Panc1 (cell line): ENCODE data around the gene SLC11A1. TPM values are rescaled to one million over a fixed set of nuclear protein-coding genes. Genes with fewer than 3 reads are reported as not detected.

ENCODE experiments used
- ATAC-seq: fragments of 200-7000 bp; cut with Tn5 transposase; 2 replicates; pipeline ENCODE4 v1.9.1; 2020; ENCODE audit warnings: mild to moderate bottlenecking, moderate library complexity
- BruUV-seq: library from RNA; stranded (reverse); fragments of 400-500 nt; replicated peaks from 2 replicates; lab custom pipeline; 2021; lab: Mats Ljungman, UMichigan
- CTCF ChIA-PET: fragments of 300-600 bp; sonication (Branson Sonifier 250); formaldehyde crosslinking; loops from one replicate; lab custom pipeline; 2022; ENCODE audit warnings: antibody characterized with exemption; lab: Charles Lee
- POLR2A ChIA-PET: fragments of 300-600 bp; sonication (Branson Sonifier 250); formaldehyde crosslinking; loops from one replicate; lab custom pipeline; 2022; ENCODE audit warnings: antibody characterized with exemption; lab: Charles Lee
- DNase-seq: peaks from one replicate; pipeline ENCODE4 v3.0.0-alpha.2; 2010; ENCODE audit warnings: low read depth, low spot score
- H3K27ac ChIP-seq: 2 replicates; pipeline ENCODE4 v1.5.1; 2011; ENCODE audit warnings: mild to moderate bottlenecking, low read length, inconsistent platforms
- H3K27me3 ChIP-seq: fragments of 200-500 bp; sonication (Bioruptor generic); 2 replicates; pipeline ENCODE4 v1.6.0; 2014; ENCODE audit warnings: low read length, inconsistent platforms; ENCODE audit not compliant: control insufficient read depth, insufficient read depth
- H3K36me3 ChIP-seq: fragments of 200-500 bp; sonication (Bioruptor generic); 2 replicates; pipeline ENCODE4 v1.5.1; 2014; ENCODE audit warnings: inconsistent platforms, mild to moderate bottlenecking, low read length, moderate library complexity; ENCODE audit not compliant: control insufficient read depth, insufficient read depth
- H3K4me1 ChIP-seq: 2 replicates; pipeline ENCODE4 v1.5.1; 2011; ENCODE audit warnings: inconsistent platforms, mild to moderate bottlenecking, low read length, moderate library complexity; ENCODE audit not compliant: control insufficient read depth, insufficient read depth
- H3K4me3 ChIP-seq, 2 experiments: 2 replicates each; pipeline ENCODE4 v1.5.1; 2011 to 2012; ENCODE audit warnings: low read depth in 2 of 2, low read length in 2 of 2, mild to moderate bottlenecking in 2 of 2, inconsistent platforms in 1 of 2, moderate library complexity in 1 of 2
- H3K9me3 ChIP-seq: fragments of 200-500 bp; sonication (Bioruptor generic); 2 replicates; pipeline ENCODE4 v1.5.1; 2014; ENCODE audit warnings: low read depth, mild to moderate bottlenecking, inconsistent platforms, low read length, moderate library complexity; ENCODE audit not compliant: control insufficient read depth, insufficient read depth
- CTCF ChIP-seq: fragments of 450-650 bp; IDR thresholded peaks from 2 replicates; pipeline ENCODE4 v1.5.1; 2017; ENCODE audit warnings: mild to moderate bottlenecking
- POLR2AphosphoS5 ChIP-seq: IDR thresholded peaks from 2 replicates; pipeline ENCODE4 v1.6.1; 2012; ENCODE audit warnings: mild to moderate bottlenecking, low read depth, low read length, moderate library complexity
- REST ChIP-seq, 2 experiments: IDR thresholded peaks; 2 replicates each; pipeline ENCODE4 v1.6.1; 2011 to 2012; ENCODE audit warnings: low read depth in 2 of 2, control low read depth in 1 of 2, low read length in 1 of 2, mild to moderate bottlenecking in 1 of 2, moderate library complexity in 1 of 2; ENCODE audit not compliant: insufficient read depth in 1 of 2
- SIN3A ChIP-seq: IDR thresholded peaks from 2 replicates; pipeline ENCODE4 v1.6.1; 2012; ENCODE audit warnings: low read depth, mild to moderate bottlenecking, low read length, moderate library complexity, borderline replicate concordance; ENCODE audit not compliant: insufficient read depth
- TCF7L2 ChIP-seq: IDR thresholded peaks from 2 replicates; pipeline ENCODE4 v1.6.1; 2011; ENCODE audit warnings: mild to moderate bottlenecking, low read depth, low read length, inconsistent platforms
- in situ Hi-C: cut with HindIII; loops from 2 replicates; pipeline ENCODE4 v1.10.0; 2016; ENCODE audit warnings: low sequenced_read_pairs, low pct_unique_long_range_greater_than_20kb
- intact Hi-C: fragments of 100-400 bp; cut with micrococcal nuclease; formaldehyde crosslinking; loops from one replicate; pipeline ENCODE4 v1.10.0; 2022; ENCODE audit not compliant: unreplicated experiment
- total RNA-seq: library from RNA; stranded (reverse); gene quantifications from one replicate; pipeline ENCODE4 v1.2.1, GENCODE V29; 2021; ENCODE audit not compliant: unreplicated experiment

Gene SLC11A1
- total RNA-seq, 1 experiment from 2014 or later, result 0.31 TPM

- in situ Hi-C loops (no loop called here), intact Hi-C loops (no loop called here)
- Histone ChIP-seq H3K27ac (peak overlapping the region; percentile 76), H3K27me3 (no peaks in the 10 kb centered on the region), H3K4me1 (peaks cover 60% of the 10 kb centered on the region), H3K36me3 (no peaks in the 10 kb centered on the region; the same call in none of the 2 replicates), H3K4me3 (peak overlapping the region; percentile 76 to 78), H3K9me3 (no peaks in the 10 kb centered on the region)
- ChIA-PET CTCF (interaction anchor here (0.6 kb wide), 1 partner anchor 68 kb away, joined by 11 read pairs; no protein-coding TSS in a partner anchor), POLR2A (no interaction called here)
- no TSS peak for BruUV-seq
- ATAC-seq (no peak), DNase-seq (no peak)
- TF ChIP-seq POLR2AphosphoS5, result no peak
- TF ChIP-seq TCF7L2, result no peak
- no peak for TF ChIP-seq REST (IDR thresholded peaks at IDR 0.05; ENCODE audit: insufficient read depth in 1 of 2, low read depth in 2 of 2, low read length in 1 of 2)
- no peak for TF ChIP-seq SIN3A
- TF ChIP-seq CTCF, result no peak
Measured at GRCh38 chr2:218401890-218402289, 19.8 kb downstream of the SLC11A1 start.

- CTCF ChIA-PET, result no interaction called here
- DNase-seq (no peak), ATAC-seq (no peak)
- TF ChIP-seq POLR2AphosphoS5, result no peak
- no peak for TF ChIP-seq CTCF
- no peak for TF ChIP-seq TCF7L2
- TF ChIP-seq SIN3A, result no peak
- no peak for TF ChIP-seq REST (IDR thresholded peaks at IDR 0.05; ENCODE audit: insufficient read depth in 1 of 2, low read depth in 2 of 2, low read length in 1 of 2)
- peaks cover 59% of the 10 kb centered on the region for H3K4me1 ChIP-seq
- in situ Hi-C loops (no loop called here), intact Hi-C loops (no loop called here)
- no TSS peak for BruUV-seq
- no peaks in the 10 kb centered on the region for H3K27me3 ChIP-seq
- H3K4me3 ChIP-seq, result no peak overlapping the region; a peak in 1 of 4 replicates
- POLR2A ChIA-PET, result no interaction called here
- H3K36me3 ChIP-seq, result no peaks in the 10 kb centered on the region; the same call in none of the 2 replicates
- H3K27ac ChIP-seq, result peak overlapping the region; percentile 61
- H3K9me3 ChIP-seq, result no peaks in the 10 kb centered on the region
Measured at GRCh38 chr2:218402491-218402901, 20.4 kb downstream of the SLC11A1 start.
